Stomach (tissue), 4 donors: ENCODE data around the gene DIS3L2.

Experiments used
- CTCF ChIP-seq, 7 experiments: fragments of 450-650 bp in 4 of 7; fragments of 200-600 bp in 3 of 7; sonication (generic) in 3 of 7; IDR thresholded peaks; one replicate each; pipeline ENCODE4 v1.5.1; 2016 to 2019; ENCODE audit warnings: antibody characterized with exemption in 7 of 7, control low read depth in 2 of 7, mild to moderate bottlenecking in 1 of 7
- EP300 ChIP-seq: sonication (generic); formaldehyde crosslinking; IDR thresholded peaks from one replicate; pipeline ENCODE4 v1.6.1; 2017; ENCODE audit warnings: antibody characterized with exemption
- POLR2A ChIP-seq, 4 donors: fragments of 450-650 bp; IDR thresholded peaks; one replicate each; pipeline ENCODE4 v1.6.1; 2016; ENCODE audit warnings: antibody characterized with exemption in 4 of 4, control low read depth in 2 of 4, mild to moderate bottlenecking in 1 of 4, moderate library complexity in 1 of 4
- POLR2AphosphoS5 ChIP-seq, 3 donors: sonication (generic); formaldehyde crosslinking; IDR thresholded peaks; one replicate each; pipeline ENCODE4 v1.6.1; 2016; ENCODE audit warnings: antibody characterized with exemption in 3 of 3

GRCh38 chr2:231947694-231948093 is 13.8 kb upstream of the DIS3L2 start:
- TF ChIP-seq CTCF (IDR thresholded peaks at IDR 0.05) (no peak), POLR2AphosphoS5 (IDR thresholded peaks at IDR 0.05) (no peak), EP300 (no peak), POLR2A (IDR thresholded peaks at IDR 0.05) (no peak)
